HG03354 (cell line): ENCODE results near the gene SUPT20HL1.
A peak's percentile ranks its signal among the peaks of the same experiment; 100 is the strongest.
"Not testable (repeated sequence)": the region's sequence is repeated elsewhere in the genome, so short reads cannot be mapped to it uniquely, and the experiment has no call there.

Source experiments
- ATAC-seq: cut with Tn5 transposase; IDR thresholded peaks from one replicate; pipeline ENCODE4 v1.9.1; 2021; ENCODE audit warnings: mild to moderate bottlenecking; ENCODE audit not compliant: unreplicated experiment, poor library complexity, severe bottlenecking

Gene SUPT20HL1

GRCh38 chrX:24362089-24362745, 1.8 kb downstream of the SUPT20HL1 start:
- not testable (repeated sequence) for ATAC-seq

GRCh38 chrX:24363432-24364181, 3.2 kb downstream of the SUPT20HL1 start:
- ATAC-seq, result not testable (repeated sequence)

DNA sequence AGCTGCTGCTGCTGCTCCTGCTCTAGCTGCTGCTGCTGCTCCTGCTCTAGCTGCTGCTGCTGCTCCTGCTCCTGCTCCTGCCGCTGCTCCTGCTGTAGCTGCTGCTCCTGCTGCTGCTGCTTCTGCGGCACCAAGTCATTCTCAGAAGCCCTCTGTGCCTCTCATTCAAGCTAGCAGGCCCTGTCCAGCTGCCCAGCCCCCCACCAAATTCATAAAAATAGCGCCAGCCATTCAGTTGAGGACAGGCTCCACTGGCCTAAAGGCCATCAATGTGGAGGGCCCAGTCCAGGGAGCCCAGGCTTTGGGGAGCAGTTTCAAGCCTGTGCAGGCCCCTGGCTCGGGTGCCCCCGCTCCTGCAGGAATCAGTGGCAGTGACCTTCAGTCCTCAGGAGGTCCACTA, 3.9 kb downstream of the SUPT20HL1 start:
- no peak for ATAC-seq

- ATAC-seq, result no peak
Observed at GRCh38 chrX:24364851-24365538, 4.6 kb downstream of the SUPT20HL1 start.

GRCh38 chrX:24366762-24367400, 6.4 kb downstream of the SUPT20HL1 start:
- ATAC-seq, result not testable (repeated sequence)

GRCh38 chrX:24369816-24370215, 9.4 kb downstream of the SUPT20HL1 start:
- ATAC-seq, result no peak

DNA sequence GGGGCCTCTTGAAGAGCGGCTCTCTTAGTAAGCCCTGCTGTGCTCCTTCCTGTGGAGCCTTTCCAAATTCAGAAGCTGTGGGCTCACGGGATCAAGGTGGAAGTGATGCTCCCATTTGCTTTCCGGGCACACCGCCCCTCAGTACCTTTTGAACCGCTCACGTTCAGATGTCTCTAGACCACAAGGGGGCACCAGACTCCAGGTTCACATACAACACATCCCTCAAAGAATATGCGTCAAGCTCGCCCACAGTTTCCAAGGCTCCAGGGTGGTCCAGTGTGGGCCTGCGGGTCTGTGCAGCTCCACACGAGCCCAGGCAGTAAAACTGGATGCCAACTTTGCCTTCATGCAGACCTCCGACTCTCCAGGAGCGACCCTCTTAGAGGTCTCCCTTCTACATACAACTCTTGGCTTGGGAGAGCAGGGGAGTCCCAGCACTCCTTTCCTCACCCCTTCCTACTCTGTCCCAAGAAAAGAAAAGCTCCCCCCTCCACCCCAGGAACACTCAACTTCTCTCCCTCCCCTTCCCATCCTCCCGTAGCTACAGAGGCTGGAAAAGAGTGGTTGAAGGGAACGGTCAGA, 11.0 kb downstream of the SUPT20HL1 start:
- ATAC-seq, result peak; percentile 92

DNA sequence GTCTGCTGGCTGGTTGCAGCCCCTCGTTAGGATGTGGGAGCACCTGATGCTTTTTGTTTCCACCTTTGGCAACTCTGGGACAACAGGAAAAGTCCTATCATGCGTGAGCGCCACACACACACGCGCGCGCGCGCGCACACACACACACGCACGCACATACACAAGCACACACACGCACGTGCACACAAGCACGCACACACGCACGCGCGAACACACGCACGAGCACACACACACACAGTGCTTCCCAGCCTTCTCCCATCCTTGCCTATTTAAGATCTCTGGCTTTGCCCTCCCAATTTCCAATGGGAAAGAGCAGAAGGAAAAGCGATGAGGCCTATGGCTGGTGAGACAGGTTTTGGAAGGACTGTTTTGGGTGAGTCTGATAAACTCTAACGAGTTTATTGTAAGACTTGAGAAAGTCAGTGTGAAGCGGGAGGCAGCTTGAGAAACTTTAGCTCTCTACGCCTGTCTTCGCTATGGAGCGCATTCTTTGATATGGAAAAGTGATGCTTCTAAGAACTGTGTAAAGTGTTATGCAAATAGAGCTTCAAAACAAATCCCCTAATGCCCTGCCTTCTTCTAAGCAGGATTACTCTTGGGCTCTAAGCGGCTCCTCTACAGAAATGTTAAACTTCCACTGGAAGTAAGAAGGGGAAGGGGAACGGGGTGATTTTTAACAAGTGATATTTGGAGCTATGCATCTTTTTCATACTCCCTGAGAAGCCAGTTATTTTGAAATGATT, 11.8 kb downstream of the SUPT20HL1 start:
- no peak for ATAC-seq

DNA sequence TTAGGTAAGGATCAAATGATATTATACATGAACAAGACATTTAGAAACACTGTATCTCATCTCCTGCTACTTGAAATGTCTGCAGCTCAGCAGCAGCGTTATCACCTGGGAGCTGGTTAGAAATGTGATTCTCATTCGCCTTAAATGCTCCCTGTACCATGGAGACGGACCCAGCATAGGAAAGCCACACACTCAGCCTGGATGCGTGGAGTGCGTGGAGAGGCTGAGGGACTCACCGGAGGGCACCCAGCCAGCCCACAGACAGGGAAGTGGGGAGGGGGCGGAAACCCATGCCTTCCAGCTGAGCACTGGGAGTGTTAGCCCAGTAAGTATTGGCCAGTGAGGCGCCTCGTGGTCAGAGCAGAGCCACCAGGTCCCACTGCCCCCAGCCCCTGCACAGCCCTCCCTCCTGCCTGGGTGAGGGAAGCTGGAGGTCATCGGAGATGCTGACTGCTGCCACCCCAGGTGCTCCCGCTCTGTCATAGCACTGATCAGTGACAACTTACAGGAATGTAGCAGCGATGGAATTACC, 15.2 kb downstream of the SUPT20HL1 start:
- ATAC-seq, result no peak

DNA sequence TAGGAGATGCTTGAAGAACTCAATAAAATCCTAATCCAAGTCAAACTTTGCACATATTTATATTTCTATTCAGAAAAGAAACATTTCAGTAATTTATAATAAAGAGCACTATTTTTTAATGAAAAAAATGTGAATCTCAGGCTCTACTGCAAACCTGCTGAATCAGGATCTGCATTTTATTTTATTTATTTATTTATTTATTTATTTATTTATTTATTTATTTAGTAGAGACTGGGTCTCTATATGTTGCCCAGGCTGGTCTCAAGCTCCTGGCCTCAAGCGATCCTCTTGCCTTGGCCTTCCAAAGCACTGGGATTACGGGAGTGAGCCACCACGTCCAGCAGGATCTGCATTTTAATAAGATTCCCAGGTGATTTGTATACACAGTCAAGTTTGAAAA, 16.0 kb downstream of the SUPT20HL1 start:
- no peak for ATAC-seq

DNA sequence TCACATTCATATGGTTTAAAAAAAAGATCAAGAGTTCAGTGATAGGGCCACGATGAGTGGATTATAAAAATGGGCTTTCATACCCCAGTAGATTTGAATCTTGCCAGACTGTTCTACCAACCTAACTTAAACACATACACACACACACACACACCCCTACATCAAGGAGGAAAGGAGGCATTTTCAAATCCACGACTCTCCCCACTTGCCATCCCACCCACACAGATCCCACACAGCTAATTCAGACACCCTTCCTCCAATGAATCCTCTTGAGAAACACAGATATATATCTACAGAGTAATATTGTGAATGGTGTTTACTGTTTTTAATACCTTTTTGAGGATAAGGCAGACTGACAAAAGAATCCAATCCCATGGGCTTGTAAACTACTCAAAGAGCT, 16.8 kb downstream of the SUPT20HL1 start:
- ATAC-seq, result no peak

DNA sequence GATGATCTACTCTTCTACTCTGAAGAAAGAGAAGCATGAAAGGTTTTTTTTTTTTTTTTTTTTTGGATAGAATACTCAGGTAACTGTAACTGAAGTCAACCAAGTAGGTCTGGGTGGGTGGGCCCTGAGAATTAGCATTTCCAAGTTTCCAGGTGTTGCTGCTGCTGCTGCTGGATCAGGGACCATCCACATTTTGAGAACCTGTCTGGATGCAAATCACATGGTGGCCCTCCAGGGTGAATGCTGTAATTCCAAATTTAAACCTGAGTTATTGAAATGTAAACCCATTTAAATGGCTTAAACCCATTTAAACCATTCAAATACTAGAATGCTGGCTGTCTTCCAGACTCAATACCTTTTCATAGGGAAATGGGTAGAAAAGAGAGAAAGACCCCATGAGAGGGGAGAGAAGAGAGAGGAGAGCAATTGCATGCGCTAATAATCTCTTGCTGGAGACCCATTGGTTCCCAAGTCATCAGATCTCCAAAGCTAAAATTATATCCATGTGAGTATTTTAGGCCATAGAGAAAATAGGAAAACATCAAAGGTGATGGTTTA, 17.6 kb downstream of the SUPT20HL1 start:
- no peak for ATAC-seq

DNA sequence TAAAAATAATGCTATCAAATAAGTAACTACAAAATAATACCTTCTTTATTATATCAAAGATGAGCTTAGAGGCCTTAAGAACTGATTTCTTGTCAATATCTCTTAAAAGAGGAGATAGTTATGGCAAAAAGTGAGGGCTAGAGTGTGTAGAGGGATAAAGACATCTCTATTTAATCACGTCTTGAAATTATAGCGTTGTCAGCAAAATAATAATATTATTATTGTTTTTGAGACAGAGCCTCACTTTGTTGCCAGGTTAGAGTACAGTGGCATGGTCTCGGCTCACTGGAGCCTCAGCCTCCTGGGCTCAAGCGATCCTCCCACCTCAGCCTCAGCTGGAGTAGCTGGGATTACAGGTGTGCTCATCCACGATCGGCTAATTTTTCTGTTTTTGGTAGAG, 18.3 kb downstream of the SUPT20HL1 start:
- ATAC-seq, result no peak

- no peak for ATAC-seq
Observed at GRCh38 chrX:24380262-24381187, 20.1 kb downstream of the SUPT20HL1 start.

DNA sequence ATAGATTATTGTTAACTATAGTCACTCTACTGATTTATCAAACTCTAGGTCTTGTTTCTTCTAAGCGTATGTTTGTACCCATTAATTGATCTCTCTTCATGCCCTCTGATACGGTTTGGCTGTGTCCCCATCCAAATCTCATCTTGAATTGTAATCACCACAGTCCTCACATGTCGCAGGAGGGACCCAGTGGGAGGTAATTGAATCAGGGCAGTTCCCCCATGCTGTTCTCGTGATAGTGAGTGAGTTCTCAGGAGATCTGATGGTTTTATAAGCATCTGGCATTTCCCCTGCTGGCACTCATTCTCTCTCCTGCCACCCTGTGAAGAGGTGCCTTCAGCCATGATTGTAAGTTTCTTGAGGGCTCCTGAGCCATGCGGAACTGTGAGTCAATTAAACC, 21.9 kb downstream of the SUPT20HL1 start:
- ATAC-seq, result not testable (repeated sequence)

DNA sequence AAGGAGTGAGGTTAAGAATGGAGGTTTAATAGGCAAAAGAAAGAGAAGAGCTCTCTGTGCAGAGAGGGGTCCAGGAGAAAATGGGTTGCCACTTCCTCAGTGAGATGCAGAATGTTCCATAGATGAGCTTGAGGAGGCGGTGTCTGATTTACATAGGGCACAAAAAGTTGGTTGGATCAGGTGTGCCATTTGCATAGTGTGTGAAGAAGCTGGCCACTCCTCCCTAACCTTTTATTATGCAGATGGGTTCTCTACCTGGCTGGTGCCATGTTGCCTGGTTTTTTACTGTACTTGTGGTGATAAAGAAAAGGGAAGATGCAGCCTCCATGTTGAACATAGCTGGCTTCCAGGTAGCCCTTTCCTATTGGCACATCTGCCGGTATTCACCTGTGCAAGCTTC, 27.3 kb downstream of the SUPT20HL1 start:
- ATAC-seq, result no peak

DNA sequence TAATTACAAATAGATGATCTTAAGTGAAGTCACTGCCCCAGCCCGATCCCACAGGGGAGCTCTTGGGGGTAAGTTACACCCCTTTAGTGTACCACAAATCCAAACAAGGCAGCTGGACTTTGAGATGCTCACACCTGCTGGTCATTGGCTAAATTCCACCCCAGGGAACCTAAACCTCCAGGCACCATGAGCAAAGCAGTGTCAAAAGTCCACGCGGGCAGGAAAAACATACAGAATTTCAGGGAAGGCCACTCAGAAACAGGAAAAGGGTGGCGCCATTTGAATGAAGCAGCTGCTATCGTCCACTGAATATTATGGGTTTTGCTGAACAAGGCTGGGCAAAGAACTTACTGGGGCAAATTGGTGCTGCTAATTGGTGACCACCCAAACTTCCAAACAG, 30.9 kb downstream of the SUPT20HL1 start:
- ATAC-seq, result no peak

- no peak for ATAC-seq
Observed at GRCh38 chrX:24391843-24392242, 31.4 kb downstream of the SUPT20HL1 start.
